B cell (primary cell): Measurements from ENCODE around the gene SPAG7. TPM values are rescaled to one million over a fixed set of nuclear protein-coding genes. Genes with fewer than 3 reads are reported as not detected.
A peak's percentile ranks its signal among the peaks of the same experiment; 100 is the strongest.

Source experiments
- ATAC-seq: fragments of 200-7000 bp; cut with Tn5 transposase; one replicate; pipeline ENCODE4 v1.10.0; 2021; ENCODE audit warnings: low read depth, mild to moderate bottlenecking, moderate number of reproducible peaks, moderate library complexity
- CTCF ChIA-PET: fragments of 350-600 bp; sonication (Branson Sonifier 250); formaldehyde crosslinking; loops from one replicate; lab custom pipeline; 2021; ENCODE audit warnings: antibody characterized with exemption, inconsistent platforms; lab: Charles Lee
- POLR2A ChIA-PET: fragments of 350-600 bp; sonication (Branson Sonifier 250); formaldehyde crosslinking; loops from one replicate; lab custom pipeline; 2021; ENCODE audit warnings: antibody characterized with exemption; lab: Charles Lee
- DNase-seq: peaks from one replicate; pipeline ENCODE4 v3.0.0; 2013
- H2AFZ ChIP-seq: 2 replicates; pipeline ENCODE4 v1.6.1; 2012; ENCODE audit warnings: mild to moderate bottlenecking, low read depth, low read length; ENCODE audit not compliant: insufficient read depth, poor library complexity, severe bottlenecking
- H3K27ac ChIP-seq, 2 donors: 1 replicate in 1 of 2; 2 replicates in 1 of 2; pipeline ENCODE4 v1.5.1; 2012 to 2013; ENCODE audit warnings: low read length in 2 of 2, mild to moderate bottlenecking in 2 of 2, moderate library complexity in 1 of 2
- H3K27me3 ChIP-seq, 4 experiments: fragments of 200-600 bp in 1 of 4; sonication (generic) in 1 of 4; replicated peaks in 1 of 4; 1 replicate in 2 of 4; 2 replicates in 2 of 4; pipeline versions ENCODE4 v1.6.1 to v1.7.0; 2013 to 2016; ENCODE audit warnings: low read length in 3 of 4, mild to moderate bottlenecking in 2 of 4, mixed read lengths in 1 of 4, moderate library complexity in 1 of 4; ENCODE audit not compliant: insufficient read depth in 4 of 4, control insufficient read depth in 3 of 4; ENCODE audit errors: control extremely low read depth in 1 of 4
- H3K36me3 ChIP-seq, 2 experiments: replicated peaks in 1 of 2; 1 replicate in 1 of 2; 2 replicates in 1 of 2; pipeline versions ENCODE4 v1.6.1 to v1.7.1; 2013; ENCODE audit warnings: low read length in 1 of 2; ENCODE audit not compliant: insufficient read depth in 2 of 2, control insufficient read depth in 1 of 2; ENCODE audit errors: control extremely low read depth in 1 of 2, extremely low read depth in 1 of 2
- H3K4me1 ChIP-seq, 2 donors: fragments of 200-600 bp in 1 of 2; sonication (generic) in 1 of 2; 1 replicate in 1 of 2; 2 replicates in 1 of 2; pipeline versions ENCODE4 v1.5.1 to v1.6.1; 2013 to 2017; ENCODE audit warnings: low read length in 2 of 2; ENCODE audit not compliant: control insufficient read depth in 2 of 2, insufficient read depth in 2 of 2
- H3K4me2 ChIP-seq: replicated peaks from 2 replicates; pipeline ENCODE3; 2012; ENCODE audit warnings: mild to moderate bottlenecking, low read depth, low read length; ENCODE audit not compliant: poor library complexity, severe bottlenecking
- H3K4me3 ChIP-seq, 5 experiments: fragments of 200-600 bp in 1 of 5; sonication (generic) in 1 of 5; 1 replicate in 3 of 5; 2 replicates in 2 of 5; pipeline versions ENCODE4 v1.5.1 to v1.7.0; 2011 to 2016; ENCODE audit warnings: low read length in 4 of 5, mild to moderate bottlenecking in 4 of 5, low read depth in 2 of 5, control low read depth in 1 of 5, moderate library complexity in 1 of 5; ENCODE audit not compliant: insufficient read depth in 1 of 5; ENCODE audit errors: control extremely low read depth in 1 of 5, extremely low read depth in 1 of 5
- H3K79me2 ChIP-seq: fragments of 200-600 bp; sonication (generic); one replicate; pipeline ENCODE4 v1.6.0; 2016; ENCODE audit warnings: low read length; ENCODE audit not compliant: control insufficient read depth, insufficient read depth
- H3K9ac ChIP-seq: fragments of 200-600 bp; sonication (generic); 2 replicates; pipeline ENCODE4 v1.6.1; 2017; ENCODE audit warnings: mild to moderate bottlenecking, low read length, moderate library complexity
- H3K9me3 ChIP-seq, 3 donors: one replicate each; pipeline versions ENCODE4 v1.6.1 to v1.7.1; 2013; ENCODE audit warnings: low read length in 2 of 3; ENCODE audit not compliant: control insufficient read depth in 2 of 3, insufficient read depth in 1 of 3; ENCODE audit errors: control extremely low read depth in 1 of 3
- H4K20me1 ChIP-seq: 2 replicates; pipeline ENCODE4 v1.6.0; 2012; ENCODE audit warnings: mild to moderate bottlenecking, low read length; ENCODE audit not compliant: insufficient read depth, control insufficient read depth, poor library complexity, severe bottlenecking
- H3K27ac Mint-ChIP-seq: one replicate; pipeline ENCODE4 v1.8.0; 2021; ENCODE audit warnings: mixed read lengths
- H3K27me3 Mint-ChIP-seq: one replicate; pipeline ENCODE4 v1.8.0; 2021; ENCODE audit warnings: mixed read lengths
- H3K4me1 Mint-ChIP-seq: one replicate; pipeline ENCODE4 v1.8.0; 2021; ENCODE audit warnings: mixed read lengths
- H3K4me3 Mint-ChIP-seq: one replicate; pipeline ENCODE4 v1.8.0; 2021; ENCODE audit warnings: mixed read lengths
- H3K9me3 Mint-ChIP-seq: one replicate; pipeline ENCODE4 v1.8.0; 2022; ENCODE audit warnings: mixed read lengths; ENCODE audit not compliant: insufficient read depth
- EZH2 ChIP-seq: IDR thresholded peaks from 2 replicates; pipeline ENCODE4 v1.6.1; 2012; ENCODE audit warnings: borderline replicate concordance, low read depth, mild to moderate bottlenecking, moderate library complexity, low read length; ENCODE audit not compliant: insufficient read depth, poor library complexity, severe bottlenecking
- whole genome bisulfite sequencing: methylation state at CpG from one replicate; pipeline ENCODE4 v1.1.5; 2013; ENCODE audit warnings: missing lambda C conversion rate; ENCODE audit not compliant: insufficient coverage; 5-methylcytosine and 5-hydroxymethylcytosine counted together
- intact Hi-C: fragments of 100-400 bp; cut with micrococcal nuclease; formaldehyde crosslinking; loops from one replicate; pipeline ENCODE4 v1.10.0; 2022
- polyA plus RNA-seq: library from polyadenylated mRNA; depleted of rRNA; stranded (reverse); fragments of >200 nt; gene quantifications from 2 replicates; pipeline ENCODE4 v1.2.3, GENCODE V29; 2012
- total RNA-seq, 2 donors: library from RNA; stranded (reverse); fragments of 120-200 nt in 1 of 2; gene quantifications; 1 replicate in 1 of 2; 2 replicates in 1 of 2; pipeline versions ENCODE4 v1.2.3 to v1.2.4, GENCODE V29; 2013 to 2022
- TF ChIP-seq, protein P1 (sequence below): fragments of 200-600 bp; IDR thresholded peaks from one replicate; pipeline ENCODE4 v1.8.0; 2022; ENCODE audit warnings: antibody characterized with exemption, mild to moderate bottlenecking

Gene SPAG7
- total and polyA plus RNA-seq, 2 donors (not counting 1 experiment from before 2014, with no cell fraction given): 43.4 to 52.5 TPM

DNA sequence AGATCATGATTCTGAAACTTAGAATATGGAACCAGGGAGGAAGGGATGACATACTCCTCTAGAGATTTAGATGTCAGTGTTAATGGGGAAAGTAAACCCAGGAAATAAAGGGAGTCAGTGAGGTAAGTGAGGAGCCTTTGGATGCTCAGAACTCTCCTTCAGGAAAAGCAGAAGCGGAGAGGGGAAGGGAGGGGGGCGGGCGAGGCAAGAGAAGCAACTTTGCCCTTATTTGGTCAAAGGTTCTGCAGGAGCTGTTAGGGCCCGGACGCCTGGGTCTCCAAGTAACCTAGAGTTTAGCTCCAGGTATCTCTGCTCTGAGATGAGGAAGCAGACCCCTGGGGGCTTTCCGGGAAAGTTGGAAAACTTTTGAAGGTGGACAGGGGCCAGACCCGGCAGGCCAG, 20.6 kb downstream of the SPAG7 start:
- Mint-ChIP-seq H3K9me3 (no peaks in the 10 kb centered on the region), H3K27ac (peak overlapping the region; percentile 94), H3K4me1 (peaks cover 64% of the 10 kb centered on the region), H3K27me3 (no peaks in the 10 kb centered on the region), H3K4me3 (peak overlapping the region; percentile 98)
- TF ChIP-seq, protein P1, sequence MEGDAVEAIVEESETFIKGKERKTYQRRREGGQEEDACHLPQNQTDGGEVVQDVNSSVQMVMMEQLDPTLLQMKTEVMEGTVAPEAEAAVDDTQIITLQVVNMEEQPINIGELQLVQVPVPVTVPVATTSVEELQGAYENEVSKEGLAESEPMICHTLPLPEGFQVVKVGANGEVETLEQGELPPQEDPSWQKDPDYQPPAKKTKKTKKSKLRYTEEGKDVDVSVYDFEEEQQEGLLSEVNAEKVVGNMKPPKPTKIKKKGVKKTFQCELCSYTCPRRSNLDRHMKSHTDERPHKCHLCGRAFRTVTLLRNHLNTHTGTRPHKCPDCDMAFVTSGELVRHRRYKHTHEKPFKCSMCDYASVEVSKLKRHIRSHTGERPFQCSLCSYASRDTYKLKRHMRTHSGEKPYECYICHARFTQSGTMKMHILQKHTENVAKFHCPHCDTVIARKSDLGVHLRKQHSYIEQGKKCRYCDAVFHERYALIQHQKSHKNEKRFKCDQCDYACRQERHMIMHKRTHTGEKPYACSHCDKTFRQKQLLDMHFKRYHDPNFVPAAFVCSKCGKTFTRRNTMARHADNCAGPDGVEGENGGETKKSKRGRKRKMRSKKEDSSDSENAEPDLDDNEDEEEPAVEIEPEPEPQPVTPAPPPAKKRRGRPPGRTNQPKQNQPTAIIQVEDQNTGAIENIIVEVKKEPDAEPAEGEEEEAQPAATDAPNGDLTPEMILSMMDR: no peak
- no peak for TF ChIP-seq EZH2
- H2AFZ ChIP-seq: no peak overlapping the region
- peaks cover 0 to 44% of the 10 kb centered on the region in 2 experiments for H3K36me3 ChIP-seq
- peaks cover 62% of the 10 kb centered on the region for H3K79me2 ChIP-seq
- DNase-seq (peak; percentile 51), ATAC-seq (no peak)
- H3K4me1 ChIP-seq: peaks cover 56 to 64% of the 10 kb centered on the region in 2 donors
- no peaks in the 10 kb centered on the region for H3K27me3 ChIP-seq
- H3K9ac ChIP-seq: peak overlapping the region; percentile 97
- peak overlapping the region; percentile 67 to 99 (median 99) for H3K4me3 ChIP-seq
- POLR2A ChIA-PET: interaction anchor here (0.6 to 4.9 kb wide), 6 partner anchors 9 to 980 kb away, joined by 3 to 81 read pairs (median 5); partner anchors contain the start of genes INCA1, KIF1C and SPAG7
- CTCF ChIA-PET: interaction anchor here (1.3 to 1.7 kb wide), 3 partner anchors 12 to 51 kb away, joined by 3 to 4 read pairs (median 4); partner anchors contain the start of genes CHRNE, INCA1 and KIF1C
- 0% methylated on average over 4 of the region's 7 CpGs for WGBS
- peak overlapping the region; percentile 93 to 94 for H3K27ac ChIP-seq
- intact Hi-C loops: loop anchor here (5.0 to 10.0 kb wide), 5 partner anchors 70 to 985 kb away; partner anchors contain the start of genes ATP2A3, MED11 and ZNF594
- H4K20me1 ChIP-seq: peaks cover 43% of the 10 kb centered on the region
- no peaks in the 10 kb centered on the region for H3K9me3 ChIP-seq
- H3K4me2 ChIP-seq: peak overlapping the region; percentile 98
